ENCODE data around the gene DNAH10. TPM values are rescaled to one million over a fixed set of nuclear protein-coding genes. Genes with fewer than 3 reads are reported as not detected.

DNAH10 gene
- total RNA-seq, 1 donor from 2014 or later, result 0.54 TPM

GRCh38 chr12:123762715-123763052 lies 583 bp downstream of the DNAH10 start:
- peak overlapping the region; percentile 63 for H3K4me3 Mint-ChIP-seq (ENCODE audit: unreplicated experiment)
- Histone ChIP-seq H3K27ac (ENCODE audit: low read depth, low read length) (no peak overlapping the region), H3K9ac (ENCODE audit: low read length) (no peak overlapping the region), H4K20me1 (ENCODE audit: insufficient read depth, low read length) (no peaks in the 10 kb centered on the region), H3K4me3 (ENCODE audit: insufficient read depth, low read depth, low read length) (peak overlapping the region; percentile 55), H3K27me3 (ENCODE audit: insufficient read depth, low read length) (peaks cover 5% of the 10 kb centered on the region), H3K79me2 (ENCODE audit: insufficient read depth, low read length) (no peaks in the 10 kb centered on the region), H3K4me2 (ENCODE audit: low read length) (peak overlapping the region; percentile 86), H2AFZ (ENCODE audit: low read depth, low read length) (peak overlapping the region; percentile 83), H3K4me1 (ENCODE audit: insufficient read depth, low read length) (peaks cover 4% of the 10 kb centered on the region), H3K36me3 (ENCODE audit: insufficient read depth, low read length) (no peaks in the 10 kb centered on the region), H3K9me3 (ENCODE audit: insufficient read depth, low read depth, low read length) (no peaks in the 10 kb centered on the region)
- H3K27me3 Mint-ChIP-seq (ENCODE audit: low read depth, unreplicated experiment), result peaks cover 15% of the 10 kb centered on the region
- TF ChIP-seq, protein P1, sequence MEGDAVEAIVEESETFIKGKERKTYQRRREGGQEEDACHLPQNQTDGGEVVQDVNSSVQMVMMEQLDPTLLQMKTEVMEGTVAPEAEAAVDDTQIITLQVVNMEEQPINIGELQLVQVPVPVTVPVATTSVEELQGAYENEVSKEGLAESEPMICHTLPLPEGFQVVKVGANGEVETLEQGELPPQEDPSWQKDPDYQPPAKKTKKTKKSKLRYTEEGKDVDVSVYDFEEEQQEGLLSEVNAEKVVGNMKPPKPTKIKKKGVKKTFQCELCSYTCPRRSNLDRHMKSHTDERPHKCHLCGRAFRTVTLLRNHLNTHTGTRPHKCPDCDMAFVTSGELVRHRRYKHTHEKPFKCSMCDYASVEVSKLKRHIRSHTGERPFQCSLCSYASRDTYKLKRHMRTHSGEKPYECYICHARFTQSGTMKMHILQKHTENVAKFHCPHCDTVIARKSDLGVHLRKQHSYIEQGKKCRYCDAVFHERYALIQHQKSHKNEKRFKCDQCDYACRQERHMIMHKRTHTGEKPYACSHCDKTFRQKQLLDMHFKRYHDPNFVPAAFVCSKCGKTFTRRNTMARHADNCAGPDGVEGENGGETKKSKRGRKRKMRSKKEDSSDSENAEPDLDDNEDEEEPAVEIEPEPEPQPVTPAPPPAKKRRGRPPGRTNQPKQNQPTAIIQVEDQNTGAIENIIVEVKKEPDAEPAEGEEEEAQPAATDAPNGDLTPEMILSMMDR (IDR thresholded peaks at IDR 0.05; ENCODE audit: insufficient read depth, low read depth, low read length), result no peak
- TF ChIP-seq EZH2 (IDR thresholded peaks at IDR 0.05; ENCODE audit: insufficient read depth, low read length), result no peak
- no peak overlapping the region for H3K27ac Mint-ChIP-seq (ENCODE audit: unreplicated experiment)
- H3K4me1 Mint-ChIP-seq (ENCODE audit: low read depth, unreplicated experiment), result peaks cover 2% of the 10 kb centered on the region
- no peaks in the 10 kb centered on the region for H3K36me3 Mint-ChIP-seq (ENCODE audit: low read depth, unreplicated experiment)
- FAIRE-seq (no peak), DNase-seq (ENCODE audit: low read depth) (no peak)
- H3K9me3 Mint-ChIP-seq (ENCODE audit: unreplicated experiment), result peaks cover 2% of the 10 kb centered on the region

DNA sequence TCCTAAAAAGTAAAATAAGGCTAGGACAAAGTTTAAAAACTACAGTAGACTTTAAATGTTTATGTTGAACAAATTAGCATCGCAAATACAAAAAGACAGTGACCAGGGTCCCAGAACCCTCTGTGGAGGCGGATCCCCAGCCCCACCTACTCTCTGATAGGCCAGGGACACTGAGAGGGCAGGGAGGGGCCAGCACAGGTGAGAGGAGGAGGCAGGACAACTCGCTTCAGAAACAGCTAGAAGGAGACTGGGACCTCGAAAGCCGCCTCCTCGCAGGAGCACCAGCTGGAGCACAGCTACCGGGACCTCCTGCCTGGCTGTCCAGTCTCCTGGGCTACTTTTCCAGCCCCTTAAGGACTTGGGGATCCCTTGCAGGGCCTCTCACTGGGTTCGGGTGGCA lies 992 bp downstream of the DNAH10 start:
- Histone ChIP-seq H3K9ac (ENCODE audit: low read length) (no peak overlapping the region), H3K4me3 (ENCODE audit: insufficient read depth, low read depth, low read length) (no peak overlapping the region), H2AFZ (ENCODE audit: low read depth, low read length) (no peak overlapping the region), H3K27ac (ENCODE audit: low read depth, low read length) (no peak overlapping the region), H3K4me2 (ENCODE audit: low read length) (no peak overlapping the region), H4K20me1 (ENCODE audit: insufficient read depth, low read length) (no peaks in the 10 kb centered on the region), H3K9me3 (ENCODE audit: insufficient read depth, low read depth, low read length) (no peaks in the 10 kb centered on the region), H3K4me1 (ENCODE audit: insufficient read depth, low read length) (peaks cover 4% of the 10 kb centered on the region), H3K79me2 (ENCODE audit: insufficient read depth, low read length) (no peaks in the 10 kb centered on the region), H3K27me3 (ENCODE audit: insufficient read depth, low read length) (peaks cover 5% of the 10 kb centered on the region), H3K36me3 (ENCODE audit: insufficient read depth, low read length) (no peaks in the 10 kb centered on the region)
- FAIRE-seq, result no peak
- no peak for TF ChIP-seq EZH2 (IDR thresholded peaks at IDR 0.05; ENCODE audit: insufficient read depth, low read length)
- TF ChIP-seq, protein P1 (IDR thresholded peaks at IDR 0.05; ENCODE audit: insufficient read depth, low read depth, low read length), result no peak
- Mint-ChIP-seq H3K4me3 (ENCODE audit: unreplicated experiment) (no peak overlapping the region), H3K4me1 (ENCODE audit: low read depth, unreplicated experiment) (peaks cover 2% of the 10 kb centered on the region), H3K27ac (ENCODE audit: unreplicated experiment) (no peak overlapping the region), H3K36me3 (ENCODE audit: low read depth, unreplicated experiment) (no peaks in the 10 kb centered on the region), H3K9me3 (ENCODE audit: unreplicated experiment) (peaks cover 2% of the 10 kb centered on the region), H3K27me3 (ENCODE audit: low read depth, unreplicated experiment) (peaks cover 17% of the 10 kb centered on the region)
- DNase-seq (ENCODE audit: low read depth), result no peak

GRCh38 chr12:123764109-123764508 lies 2.0 kb downstream of the DNAH10 start:
- no peaks in the 10 kb centered on the region for H3K36me3 Mint-ChIP-seq (ENCODE audit: low read depth, unreplicated experiment)
- Histone ChIP-seq H3K4me3 (ENCODE audit: insufficient read depth, low read depth, low read length) (no peak overlapping the region), H3K9ac (ENCODE audit: low read length) (no peak overlapping the region), H3K4me1 (ENCODE audit: insufficient read depth, low read length) (peaks cover 4% of the 10 kb centered on the region), H3K79me2 (ENCODE audit: insufficient read depth, low read length) (no peaks in the 10 kb centered on the region), H3K36me3 (ENCODE audit: insufficient read depth, low read length) (no peaks in the 10 kb centered on the region), H4K20me1 (ENCODE audit: insufficient read depth, low read length) (no peaks in the 10 kb centered on the region), H2AFZ (ENCODE audit: low read depth, low read length) (no peak overlapping the region), H3K27me3 (ENCODE audit: insufficient read depth, low read length) (peaks cover 5% of the 10 kb centered on the region), H3K9me3 (ENCODE audit: insufficient read depth, low read depth, low read length) (no peaks in the 10 kb centered on the region), H3K4me2 (ENCODE audit: low read length) (no peak overlapping the region), H3K27ac (ENCODE audit: low read depth, low read length) (no peak overlapping the region)
- H3K9me3 Mint-ChIP-seq (ENCODE audit: unreplicated experiment), result peaks cover 2% of the 10 kb centered on the region
- DNase-seq (ENCODE audit: low read depth) (no peak), FAIRE-seq (no peak)
- H3K27me3 Mint-ChIP-seq (ENCODE audit: low read depth, unreplicated experiment), result peaks cover 23% of the 10 kb centered on the region
- H3K4me1 Mint-ChIP-seq (ENCODE audit: low read depth, unreplicated experiment), result peaks cover 2% of the 10 kb centered on the region
- H3K4me3 Mint-ChIP-seq (ENCODE audit: unreplicated experiment), result no peak overlapping the region
- no peak for TF ChIP-seq EZH2 (IDR thresholded peaks at IDR 0.05; ENCODE audit: insufficient read depth, low read length)
- TF ChIP-seq, protein P1 (IDR thresholded peaks at IDR 0.05; ENCODE audit: insufficient read depth, low read depth, low read length), result no peak
- H3K27ac Mint-ChIP-seq (ENCODE audit: unreplicated experiment), result no peak overlapping the region

Data from astrocyte (in vitro differentiated cells and primary cell).